WTC11 (cell line): ENCODE measurements around the gene PLCG1.

Experiments
- AFF4 ChIP-seq: sonication (generic); formaldehyde crosslinking; IDR thresholded peaks from 2 replicates; pipeline ENCODE4 v1.8.1; 2023; ENCODE audit warnings: mild to moderate bottlenecking, missing genetic modification reagents, borderline replicate concordance
- FOXK1 ChIP-seq: sonication (generic); formaldehyde crosslinking; IDR thresholded peaks from 2 replicates; pipeline ENCODE4 v1.8.0; 2022; ENCODE audit warnings: mild to moderate bottlenecking, moderate library complexity, missing genetic modification reagents
- SP1 ChIP-seq: sonication (generic); formaldehyde crosslinking; conservative IDR thresholded peaks from 2 replicates; pipeline ENCODE4 v1.8.1; 2022; ENCODE audit warnings: missing genetic modification reagents
- TEAD4 ChIP-seq: sonication (generic); formaldehyde crosslinking; IDR thresholded peaks from 2 replicates; pipeline ENCODE4 v1.8.0; 2022; ENCODE audit warnings: mild to moderate bottlenecking, missing genetic modification reagents
- TF ChIP-seq, protein P1 (sequence below): fragments of 200-600 bp; IDR thresholded peaks from 2 replicates; pipeline ENCODE4 v1.8.0; 2022; ENCODE audit warnings: antibody characterized with exemption

GRCh38 chr20:41222296-41222695 is 85.0 kb downstream of the PLCG1 start:
- TF ChIP-seq FOXK1 (CRISPR knock-in tag) (no peak), TEAD4 (CRISPR knock-in tag) (no peak), AFF4 (CRISPR knock-in tag) (no peak), SP1 (CRISPR knock-in tag) (no peak)
- TF ChIP-seq, protein P1, sequence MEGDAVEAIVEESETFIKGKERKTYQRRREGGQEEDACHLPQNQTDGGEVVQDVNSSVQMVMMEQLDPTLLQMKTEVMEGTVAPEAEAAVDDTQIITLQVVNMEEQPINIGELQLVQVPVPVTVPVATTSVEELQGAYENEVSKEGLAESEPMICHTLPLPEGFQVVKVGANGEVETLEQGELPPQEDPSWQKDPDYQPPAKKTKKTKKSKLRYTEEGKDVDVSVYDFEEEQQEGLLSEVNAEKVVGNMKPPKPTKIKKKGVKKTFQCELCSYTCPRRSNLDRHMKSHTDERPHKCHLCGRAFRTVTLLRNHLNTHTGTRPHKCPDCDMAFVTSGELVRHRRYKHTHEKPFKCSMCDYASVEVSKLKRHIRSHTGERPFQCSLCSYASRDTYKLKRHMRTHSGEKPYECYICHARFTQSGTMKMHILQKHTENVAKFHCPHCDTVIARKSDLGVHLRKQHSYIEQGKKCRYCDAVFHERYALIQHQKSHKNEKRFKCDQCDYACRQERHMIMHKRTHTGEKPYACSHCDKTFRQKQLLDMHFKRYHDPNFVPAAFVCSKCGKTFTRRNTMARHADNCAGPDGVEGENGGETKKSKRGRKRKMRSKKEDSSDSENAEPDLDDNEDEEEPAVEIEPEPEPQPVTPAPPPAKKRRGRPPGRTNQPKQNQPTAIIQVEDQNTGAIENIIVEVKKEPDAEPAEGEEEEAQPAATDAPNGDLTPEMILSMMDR = no peak
